ENCODE results near the gene SNX19.
"Not testable (repeated sequence)": the region's sequence is repeated elsewhere in the genome, so short reads cannot be mapped to it uniquely, and the experiment has no call there.

The SNX19 gene

GRCh38 chr11:130872981-130873380 lies 43.3 kb downstream of the SNX19 start:
- no peak for DNase-seq

- no peak for DNase-seq
Measured at GRCh38 chr11:130872513-130872912, 43.8 kb downstream of the SNX19 start.

GRCh38 chr11:130872102-130872501 lies 44.2 kb downstream of the SNX19 start:
- no peak for DNase-seq

- DNase-seq, result no peak
Measured at GRCh38 chr11:130871616-130872015, 44.7 kb downstream of the SNX19 start.

- DNase-seq, result no peak
Measured at GRCh38 chr11:130868721-130869390, 47.4 kb downstream of the SNX19 start.

GRCh38 chr11:130868086-130868710 lies 48.1 kb downstream of the SNX19 start:
- DNase-seq, result no peak

- no peak for DNase-seq
Measured at GRCh38 chr11:130866831-130867230, 49.4 kb downstream of the SNX19 start.

- DNase-seq, result no peak
Measured at GRCh38 chr11:130865774-130866114, 50.5 kb downstream of the SNX19 start.

- DNase-seq, result peak; percentile 75
Measured at GRCh38 chr11:130865091-130865773, 51.0 kb downstream of the SNX19 start.

GRCh38 chr11:130861902-130862860 lies 54.1 kb downstream of the SNX19 start:
- peak; percentile 88 for DNase-seq

- no peak for DNase-seq
Measured at GRCh38 chr11:130861283-130861682, 55.0 kb downstream of the SNX19 start.

- DNase-seq, result no peak
Measured at GRCh38 chr11:130859886-130860285, 56.4 kb downstream of the SNX19 start.

GRCh38 chr11:130858215-130858614 lies 58.1 kb downstream of the SNX19 start:
- DNase-seq, result no peak

- DNase-seq, result not testable (repeated sequence)
Measured at GRCh38 chr11:130855707-130856106, 60.6 kb downstream of the SNX19 start.

GRCh38 chr11:130854483-130854882 lies 61.8 kb downstream of the SNX19 start:
- no peak for DNase-seq

GRCh38 chr11:130852589-130852988 lies 63.7 kb downstream of the SNX19 start:
- no peak for DNase-seq

GRCh38 chr11:130850185-130850944 lies 65.9 kb downstream of the SNX19 start:
- no peak for DNase-seq

GRCh38 chr11:130849215-130849568 lies 67.1 kb downstream of the SNX19 start:
- peak; percentile 88 for DNase-seq

GRCh38 chr11:130848361-130849214 lies 67.7 kb downstream of the SNX19 start:
- DNase-seq, result no peak

- DNase-seq, result peak; percentile 92
Measured at GRCh38 chr11:130847517-130847916, 68.8 kb downstream of the SNX19 start.

- DNase-seq, result no peak
Measured at GRCh38 chr11:130846606-130847005, 69.7 kb downstream of the SNX19 start.

All from fibroblast of skin of scalp (primary cell).